Hematopoietic multipotent progenitor cell (in vitro differentiated cells): ENCODE data around the gene FRMD4A. TPM values are rescaled to one million over a fixed set of nuclear protein-coding genes. Genes with fewer than 3 reads are reported as not detected.

Experiments
- DNase-seq, 3 donors: peaks; one replicate each; pipeline ENCODE4 v3.0.0-alpha.2; 2011 to 2015; ENCODE audit warnings: low read depth in 2 of 3, low spot score in 2 of 3
- small RNA-seq: library from RNA; depleted of rRNA; stranded (forward); fragments of <200 nt; gene quantifications from one replicate; pipeline ENCODE3, GENCODE V24; 2012
- total RNA-seq: library from RNA; depleted of rRNA; stranded (reverse); fragments of >200 nt; gene quantifications from one replicate; pipeline ENCODE4 v1.2.3, GENCODE V29; 2012

The FRMD4A gene
- total RNA-seq, 1 donor, result 0.54 TPM

GRCh38 chr10:13613519-13613918 lies 717.2 kb downstream of the FRMD4A start:
- peak in 2 of 3 donors; percentile 35 to 57 for DNase-seq

GRCh38 chr10:13612654-13613373 lies 717.9 kb downstream of the FRMD4A start:
- no peak for DNase-seq

- DNase-seq, result no peak
These were observed 722.4 kb downstream of the FRMD4A start for GRCh38 chr10:13608246-13608853.

GRCh38 chr10:13604357-13605040 lies 726.2 kb downstream of the FRMD4A start:
- no peak for DNase-seq

GRCh38 chr10:13597909-13598308 lies 732.8 kb downstream of the FRMD4A start:
- DNase-seq, result no peak

GRCh38 chr10:13594641-13595040 lies 736.1 kb downstream of the FRMD4A start:
- DNase-seq, result no peak

Small RNA genes within 50 kb of the gene (small RNA-seq; reads per million reads assigned to genes)
- gene RNA5SP301, result not detected
